ENCODE measurements around the gene ZNF346.

Gene ZNF346

GRCh38 chr5:177123789-177124485 is 101.4 kb downstream of the ZNF346 start:
- DNase-seq (ENCODE audit: low spot score): no peak

GRCh38 chr5:177124486-177124991 is 102.0 kb downstream of the ZNF346 start:
- DNase-seq (ENCODE audit: low spot score): no peak

GRCh38 chr5:177126771-177127170 is 104.3 kb downstream of the ZNF346 start:
- DNase-seq (ENCODE audit: low spot score): no peak

- peak; percentile 54 for DNase-seq (ENCODE audit: low spot score)
Measured at GRCh38 chr5:177128551-177128981, 106.1 kb downstream of the ZNF346 start.

GRCh38 chr5:177130211-177131018 is 107.9 kb downstream of the ZNF346 start:
- no peak for DNase-seq (ENCODE audit: low spot score)

Data from Ammon's horn (tissue), 1 donor.